Measurements from ENCODE around the gene GAS6.
"Not testable (repeated sequence)": the region's sequence is repeated elsewhere in the genome, so short reads cannot be mapped to it uniquely, and the experiment has no call there.

GAS6 gene

DNA sequence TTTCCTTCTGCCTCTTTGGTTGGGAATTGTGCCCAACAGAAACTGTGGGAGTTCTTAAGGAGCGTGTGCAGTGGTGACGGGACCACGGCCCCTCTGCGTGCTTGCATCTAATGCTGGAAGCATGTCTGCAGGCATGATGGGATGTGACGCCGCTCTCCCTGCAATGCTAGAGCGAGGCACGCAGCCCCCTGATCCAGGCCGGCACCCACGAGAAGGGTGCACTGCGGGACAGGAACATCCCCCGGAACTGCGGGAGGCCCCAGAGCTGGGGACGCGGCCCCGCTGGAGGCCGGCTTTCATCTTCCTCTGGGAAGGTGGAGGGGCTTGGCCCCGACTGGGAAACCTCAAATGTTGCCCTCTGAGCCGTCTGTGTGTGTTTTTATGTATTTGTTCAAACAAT lies 72.1 kb downstream of the GAS6 start:
- TF ChIP-seq, protein P1, sequence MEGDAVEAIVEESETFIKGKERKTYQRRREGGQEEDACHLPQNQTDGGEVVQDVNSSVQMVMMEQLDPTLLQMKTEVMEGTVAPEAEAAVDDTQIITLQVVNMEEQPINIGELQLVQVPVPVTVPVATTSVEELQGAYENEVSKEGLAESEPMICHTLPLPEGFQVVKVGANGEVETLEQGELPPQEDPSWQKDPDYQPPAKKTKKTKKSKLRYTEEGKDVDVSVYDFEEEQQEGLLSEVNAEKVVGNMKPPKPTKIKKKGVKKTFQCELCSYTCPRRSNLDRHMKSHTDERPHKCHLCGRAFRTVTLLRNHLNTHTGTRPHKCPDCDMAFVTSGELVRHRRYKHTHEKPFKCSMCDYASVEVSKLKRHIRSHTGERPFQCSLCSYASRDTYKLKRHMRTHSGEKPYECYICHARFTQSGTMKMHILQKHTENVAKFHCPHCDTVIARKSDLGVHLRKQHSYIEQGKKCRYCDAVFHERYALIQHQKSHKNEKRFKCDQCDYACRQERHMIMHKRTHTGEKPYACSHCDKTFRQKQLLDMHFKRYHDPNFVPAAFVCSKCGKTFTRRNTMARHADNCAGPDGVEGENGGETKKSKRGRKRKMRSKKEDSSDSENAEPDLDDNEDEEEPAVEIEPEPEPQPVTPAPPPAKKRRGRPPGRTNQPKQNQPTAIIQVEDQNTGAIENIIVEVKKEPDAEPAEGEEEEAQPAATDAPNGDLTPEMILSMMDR (IDR thresholded peaks at IDR 0.05; ENCODE audit: low read depth, low read length), result no peak
- no peak overlapping the region for H3K4me3 ChIP-seq (replicated peaks in 1 of 2; ENCODE audit: low read depth in 2 of 2, low read length in 2 of 2)
- DNase-seq (ENCODE audit: low read depth in 2 of 2), result no peak

GRCh38 chr13:113791226-113791625 lies 72.7 kb downstream of the GAS6 start:
- no peak for DNase-seq (ENCODE audit: low read depth in 2 of 2)
- TF ChIP-seq, protein P1 (IDR thresholded peaks at IDR 0.05; ENCODE audit: low read depth, low read length), result no peak
- H3K4me3 ChIP-seq (replicated peaks in 1 of 2; ENCODE audit: low read depth in 2 of 2, low read length in 2 of 2), result no peak overlapping the region

GRCh38 chr13:113789931-113790330 lies 73.9 kb downstream of the GAS6 start:
- DNase-seq (ENCODE audit: low read depth in 2 of 2); H3K4me3 ChIP-seq (replicated peaks in 1 of 2; ENCODE audit: low read depth in 2 of 2, low read length in 2 of 2): not testable (repeated sequence)

DNA sequence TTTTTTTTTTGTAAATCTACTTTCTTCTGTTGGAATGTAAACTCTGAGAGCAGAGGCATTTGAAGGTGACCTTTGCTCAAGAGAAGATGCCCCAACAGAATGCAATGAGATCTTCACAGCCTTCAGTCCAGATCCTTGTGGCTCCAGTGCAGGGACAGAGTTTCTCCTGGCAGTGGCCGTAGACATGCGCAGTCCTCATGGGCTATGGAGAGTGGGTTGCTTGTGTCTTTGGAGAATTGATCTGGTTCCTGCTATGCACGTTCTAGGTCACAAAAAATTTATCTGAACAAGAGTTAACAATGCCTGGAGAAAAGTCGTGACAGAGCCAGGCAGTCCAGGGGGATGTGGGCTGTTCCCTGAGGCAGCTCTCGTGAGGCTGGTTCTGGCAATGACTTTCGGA lies 74.7 kb downstream of the GAS6 start:
- TF ChIP-seq, protein P1 (IDR thresholded peaks at IDR 0.05; ENCODE audit: low read depth, low read length), result no peak
- no peak overlapping the region for H3K4me3 ChIP-seq (replicated peaks in 1 of 2; ENCODE audit: low read depth in 2 of 2, low read length in 2 of 2)
- no peak for DNase-seq (ENCODE audit: low read depth in 2 of 2)

GRCh38 chr13:113788413-113789135 lies 75.3 kb downstream of the GAS6 start:
- no peak for DNase-seq (ENCODE audit: low read depth in 2 of 2)
- no peak overlapping the region for H3K4me3 ChIP-seq (replicated peaks in 1 of 2; ENCODE audit: low read depth in 2 of 2, low read length in 2 of 2)
- TF ChIP-seq, protein P1 (IDR thresholded peaks at IDR 0.05; ENCODE audit: low read depth, low read length), result no peak

DNA sequence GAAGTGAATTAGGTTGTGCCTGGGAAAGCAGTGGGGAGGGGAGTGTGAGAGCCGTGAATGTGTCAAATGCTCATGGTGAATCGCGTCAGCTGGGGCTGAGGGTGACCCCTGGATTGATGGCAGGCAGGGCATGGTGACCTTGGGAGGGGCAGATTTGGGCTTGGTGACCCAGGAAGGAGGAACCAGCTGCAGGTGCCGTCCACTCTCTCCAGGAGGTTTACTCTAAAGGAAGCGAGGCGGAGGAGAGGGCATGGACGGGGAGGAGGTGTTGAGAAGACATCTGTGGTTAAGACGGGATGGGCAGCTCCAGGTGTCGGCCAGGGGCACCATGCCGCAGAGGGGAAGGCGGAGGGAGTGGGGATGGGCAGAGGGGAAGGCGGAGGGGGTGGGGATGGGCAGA lies 76.2 kb downstream of the GAS6 start:
- TF ChIP-seq, protein P1 (IDR thresholded peaks at IDR 0.05; ENCODE audit: low read depth, low read length), result no peak
- no peak overlapping the region for H3K4me3 ChIP-seq (replicated peaks in 1 of 2; ENCODE audit: low read depth in 2 of 2, low read length in 2 of 2)
- DNase-seq (ENCODE audit: low read depth in 2 of 2), result no peak

DNA sequence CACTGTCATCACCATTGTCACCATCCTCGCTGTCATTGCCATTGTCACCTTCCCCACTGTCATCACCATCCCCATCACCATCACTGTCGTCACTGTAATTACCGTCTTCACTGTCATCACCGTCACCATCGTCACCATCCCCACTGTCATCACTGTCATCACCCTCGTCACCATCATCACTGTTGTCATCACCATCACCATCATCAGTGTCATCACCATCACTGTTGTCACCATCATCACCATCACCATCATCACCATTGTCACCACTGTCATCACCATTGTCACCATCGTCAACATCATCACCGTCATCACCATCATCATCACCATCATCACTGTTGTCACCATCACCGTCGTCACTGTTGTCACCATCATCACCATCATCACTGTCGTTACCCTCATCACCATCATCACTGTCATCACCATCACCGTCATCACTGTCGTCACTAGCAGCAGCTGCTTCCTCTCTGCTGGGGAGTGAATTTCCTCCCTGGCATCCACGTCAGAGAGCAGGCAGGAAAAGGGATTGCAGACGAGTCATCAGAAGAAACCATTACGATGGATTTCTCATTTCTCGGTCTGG lies 77.5 kb downstream of the GAS6 start:
- no peak overlapping the region for H3K4me3 ChIP-seq (replicated peaks in 1 of 2; ENCODE audit: low read depth in 2 of 2, low read length in 2 of 2)
- peak; percentile 37 to 73 for DNase-seq (ENCODE audit: low read depth in 2 of 2)
- TF ChIP-seq, protein P1 (IDR thresholded peaks at IDR 0.05; ENCODE audit: low read depth, low read length), result no peak
